Activated T-helper 1 cell treated with anti-CD3 and anti-CD28 coated beads, Interleukin-2, amount 50 U/mL, for 16 hours (primary cell): ENCODE measurements around the gene CSGALNACT2.

Source experiments
- DNase-seq, 2 donors: peaks; one replicate each; pipeline ENCODE4 v3.0.0-alpha.2; 2020; ENCODE audit warnings: low read depth in 1 of 2, low spot score in 1 of 2

CSGALNACT2 gene

DNA sequence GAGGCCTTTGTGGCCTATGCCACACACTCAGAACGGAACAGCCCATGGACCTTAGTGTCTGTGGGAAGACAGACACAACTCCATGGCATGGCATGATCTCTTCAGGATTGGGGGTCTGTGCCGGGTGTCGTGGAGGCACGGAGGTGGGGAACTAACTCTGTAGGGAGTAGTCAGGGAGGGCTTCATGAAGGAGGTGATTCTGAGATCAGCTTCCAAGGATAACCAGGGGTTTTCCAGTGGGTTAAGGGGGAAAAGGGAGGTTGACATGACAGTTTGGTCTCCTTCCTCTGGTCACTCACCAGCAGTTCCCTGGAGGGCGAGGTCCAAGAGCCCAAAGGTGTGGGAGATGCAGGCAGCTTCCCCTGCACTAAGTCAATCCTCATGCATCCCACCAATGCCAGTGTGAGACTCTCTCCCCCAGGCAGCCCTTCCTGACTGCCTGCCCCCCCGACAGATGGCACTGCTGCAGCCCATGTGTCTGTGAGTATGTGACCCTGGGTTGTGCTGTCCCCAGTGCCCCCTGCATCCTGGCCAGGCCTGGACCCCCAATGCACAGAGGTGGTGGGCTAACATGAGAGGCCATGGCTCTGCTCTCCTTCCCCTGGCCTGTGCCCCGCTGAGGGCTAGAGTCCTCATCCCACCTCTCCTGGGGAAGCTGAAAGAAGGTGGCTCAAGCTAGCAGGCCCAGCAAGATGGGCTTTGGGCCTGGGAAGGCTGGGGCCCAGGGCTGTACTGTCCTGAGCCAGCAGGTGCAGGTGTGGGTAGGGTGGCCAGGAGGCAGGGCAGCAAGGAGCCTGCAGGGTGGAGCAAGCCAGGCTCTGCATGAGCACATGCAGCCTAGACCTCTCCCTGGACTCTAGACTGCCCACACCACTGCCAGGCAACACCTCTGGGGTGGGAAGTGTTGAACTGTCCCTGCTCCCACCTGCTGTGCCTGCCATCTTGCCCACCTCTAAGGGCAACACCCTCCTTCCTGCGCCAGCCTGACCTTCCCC is 88.9 kb downstream of the CSGALNACT2 start:
- DNase-seq = no peak

DNA sequence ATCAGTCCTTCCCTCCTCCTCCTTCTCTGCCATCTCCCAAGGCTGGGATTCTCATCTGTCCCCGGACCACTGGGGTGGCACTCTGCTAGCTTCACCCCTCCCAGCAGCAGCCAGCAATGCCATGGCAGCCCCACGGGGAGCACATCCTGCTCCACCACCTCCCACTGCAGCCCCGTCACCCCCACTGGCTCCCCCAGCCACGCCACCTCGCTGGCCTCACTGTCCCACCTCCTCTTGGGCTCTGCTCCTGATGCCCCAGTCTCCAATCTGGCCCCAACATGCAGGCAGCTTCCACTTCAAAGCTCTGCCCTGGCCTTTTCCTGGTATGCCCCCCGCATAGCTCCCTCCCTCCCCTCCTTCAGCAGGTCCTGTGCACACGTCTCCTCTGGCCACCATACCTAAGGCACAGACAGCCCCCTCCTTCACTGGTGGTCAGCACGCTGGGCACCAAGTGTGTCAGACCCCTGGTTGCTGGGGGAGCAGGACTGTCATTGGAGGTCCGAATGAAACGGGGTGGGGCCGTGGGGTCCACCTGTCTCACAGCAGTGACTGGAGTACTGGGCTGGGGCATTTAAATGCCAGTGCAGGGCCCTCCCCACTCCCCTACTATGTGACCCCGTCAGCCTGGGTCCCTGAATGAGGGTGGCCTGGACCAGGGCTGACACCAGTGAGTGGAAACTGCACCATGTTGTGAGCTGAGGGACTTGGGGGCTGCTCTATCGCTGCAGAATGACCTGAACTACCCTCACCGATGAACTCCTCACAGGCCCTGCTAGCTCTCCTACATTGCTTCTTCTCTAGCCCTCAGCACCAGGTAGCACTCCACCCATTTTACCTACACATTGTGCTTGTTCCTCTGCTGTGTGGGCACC is 89.9 kb downstream of the CSGALNACT2 start:
- DNase-seq = peak in 1 of 2 donors; percentile 3

DNA sequence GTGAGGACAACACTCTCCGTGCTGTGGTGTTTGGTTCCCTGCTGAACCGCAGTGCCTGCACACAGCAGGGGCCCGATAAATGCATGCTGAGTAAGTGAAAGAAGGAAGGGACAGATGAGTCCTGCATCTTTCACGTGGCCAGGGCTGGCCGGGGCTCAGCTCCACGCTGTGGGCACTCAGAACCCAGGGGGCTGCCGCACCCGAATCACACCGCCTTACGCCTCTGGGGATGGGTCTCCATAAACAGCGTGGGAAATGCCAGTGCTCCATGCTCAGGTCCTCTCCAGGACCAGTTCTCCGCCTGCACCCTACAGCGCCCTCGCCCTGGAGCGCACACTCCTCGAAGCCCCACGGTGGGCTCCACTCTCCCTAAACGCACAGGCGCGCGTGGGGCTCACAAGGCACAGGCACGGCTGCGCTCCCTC is 90.5 kb downstream of the CSGALNACT2 start:
- no peak for DNase-seq

DNA sequence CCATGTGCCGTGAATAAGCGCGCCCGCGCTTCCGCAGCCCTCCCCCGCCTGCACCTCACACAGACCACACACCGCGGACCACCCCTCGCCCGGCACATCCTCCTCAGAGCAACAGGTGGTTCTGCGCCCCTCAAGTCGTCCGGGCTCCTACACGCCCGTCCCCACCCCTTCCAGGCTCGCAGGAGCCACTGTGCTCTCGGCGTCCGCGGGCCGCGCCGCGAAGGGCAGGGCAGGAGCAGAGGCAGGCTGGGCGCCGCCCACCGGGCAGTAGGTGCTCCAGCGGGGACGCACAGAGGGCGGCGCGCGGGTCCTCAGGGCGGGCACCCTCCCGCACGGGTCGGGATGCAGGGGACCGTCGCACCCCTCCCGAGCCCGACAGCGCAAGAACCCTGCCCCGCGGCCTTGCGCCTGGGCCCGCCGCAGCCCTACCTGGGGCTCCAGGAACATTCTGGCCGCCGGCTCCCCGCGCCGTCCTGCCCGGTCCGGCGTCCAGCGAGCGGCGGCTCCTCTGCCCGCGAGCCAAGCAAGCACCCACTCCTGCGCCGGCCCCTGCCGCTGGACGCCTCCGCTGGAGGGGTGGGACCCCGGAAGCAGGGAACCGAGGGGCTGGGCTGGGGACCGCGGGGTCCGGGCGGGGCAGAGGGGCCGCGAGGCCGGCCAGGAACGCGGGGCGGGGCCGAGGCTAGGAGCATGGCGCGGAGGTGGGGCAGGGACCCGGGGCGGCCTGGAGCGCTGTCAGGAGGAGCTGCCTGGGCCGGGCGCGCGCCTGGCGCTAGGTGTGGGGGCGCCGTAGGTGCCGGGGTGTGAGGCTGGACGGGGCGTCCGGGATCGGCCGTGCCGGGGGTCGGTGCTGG is 91.2 kb downstream of the CSGALNACT2 start:
- peak in 1 of 2 donors; percentile 7 for DNase-seq

DNA sequence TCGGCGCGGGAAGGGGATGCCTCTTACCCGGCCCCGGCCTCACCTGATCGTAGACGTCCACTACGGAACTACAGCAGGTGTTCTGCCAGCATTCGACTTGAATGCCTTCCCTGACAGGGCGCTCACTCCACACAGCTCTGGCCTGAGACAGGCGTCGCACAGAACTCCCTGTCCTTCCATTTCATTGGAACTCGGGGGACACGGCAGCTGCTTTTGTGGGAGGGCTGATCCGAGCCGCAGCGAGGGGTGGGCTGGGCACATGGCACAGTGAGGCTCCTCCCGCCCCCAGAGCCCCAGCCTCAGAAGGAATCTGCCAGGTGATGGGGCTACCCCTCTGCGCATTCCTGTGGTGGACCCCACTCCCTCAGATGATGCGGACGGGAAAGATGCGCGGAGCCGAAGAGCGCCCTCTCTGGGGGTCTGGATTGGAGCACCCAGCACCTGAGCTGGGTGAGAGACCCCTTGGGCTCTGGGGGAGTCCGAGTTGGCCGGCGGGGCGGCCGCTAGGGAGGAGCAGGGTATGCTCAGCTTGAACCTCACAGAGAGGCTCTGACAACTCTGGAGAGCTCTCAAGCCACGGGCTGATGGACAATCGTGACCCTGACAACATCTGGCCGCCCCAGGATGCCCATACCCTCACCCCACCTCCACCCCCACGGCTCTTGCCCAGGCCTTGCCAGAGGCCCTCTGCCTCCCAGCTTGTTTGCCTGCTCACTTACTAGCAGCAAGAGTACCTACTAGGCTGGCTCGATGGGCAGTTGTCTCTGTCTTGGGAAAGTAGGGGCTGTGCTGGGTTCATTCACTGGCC is 92.1 kb downstream of the CSGALNACT2 start:
- DNase-seq = peak in 1 of 2 donors; percentile 2

DNA sequence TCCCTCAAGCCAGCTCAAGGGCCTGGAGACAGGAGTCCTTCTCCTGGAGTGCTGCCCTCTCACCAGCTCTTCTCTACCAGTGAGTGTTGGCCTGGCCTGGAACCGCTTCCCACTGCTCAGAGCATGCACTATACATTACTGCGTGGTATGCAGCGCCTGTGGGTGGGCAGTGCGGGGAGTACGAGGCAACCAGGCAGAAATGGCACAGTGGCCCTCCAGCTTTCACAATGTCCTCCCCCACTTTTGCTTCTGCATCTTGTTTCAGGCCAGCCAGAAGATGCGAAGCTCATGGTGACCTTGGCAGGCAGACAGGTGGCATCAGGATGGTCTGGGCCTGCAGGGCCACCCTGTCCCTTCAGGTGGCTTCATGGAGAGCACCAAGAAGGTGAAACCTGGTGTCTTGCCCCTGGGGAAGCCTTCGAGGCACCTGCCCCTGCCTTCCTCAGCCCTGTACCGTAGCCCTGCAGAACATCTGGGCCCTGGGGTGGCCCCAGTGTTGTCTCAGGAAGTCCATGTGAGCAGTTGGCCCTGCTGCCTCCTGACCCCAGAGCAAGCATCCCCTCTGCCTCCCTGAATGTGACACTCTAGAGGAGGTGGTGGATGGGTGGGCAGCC is 92.8 kb downstream of the CSGALNACT2 start:
- DNase-seq = peak in 1 of 2 donors; percentile 3

DNA sequence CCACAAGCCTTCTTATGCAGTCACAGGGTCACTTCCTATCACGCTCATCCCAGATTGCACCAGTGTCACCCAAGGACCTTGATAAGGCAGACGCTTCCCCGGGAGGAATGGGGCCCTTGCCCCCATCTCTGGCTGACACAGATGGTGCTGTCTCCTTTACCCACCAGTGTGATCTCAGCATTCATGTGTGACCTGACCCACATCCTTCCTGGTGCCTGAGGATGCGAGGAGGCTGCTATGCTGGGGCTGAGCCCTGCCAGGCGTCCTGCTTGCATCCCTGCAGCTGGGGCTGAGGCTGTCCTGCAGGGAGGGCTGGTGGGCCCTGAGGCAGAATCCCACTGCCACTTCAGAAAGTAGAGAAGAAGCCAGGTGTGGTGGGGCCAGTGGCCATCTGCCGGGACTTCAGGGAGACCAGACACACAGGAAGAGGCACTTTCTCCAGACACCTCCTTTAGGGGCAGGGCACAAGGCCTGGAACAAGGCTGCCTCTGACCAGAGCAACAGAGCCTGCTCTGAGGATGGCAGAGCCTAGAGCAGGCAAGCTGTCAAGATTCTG is 93.4 kb downstream of the CSGALNACT2 start:
- DNase-seq = peak in 1 of 2 donors; percentile 4

DNA sequence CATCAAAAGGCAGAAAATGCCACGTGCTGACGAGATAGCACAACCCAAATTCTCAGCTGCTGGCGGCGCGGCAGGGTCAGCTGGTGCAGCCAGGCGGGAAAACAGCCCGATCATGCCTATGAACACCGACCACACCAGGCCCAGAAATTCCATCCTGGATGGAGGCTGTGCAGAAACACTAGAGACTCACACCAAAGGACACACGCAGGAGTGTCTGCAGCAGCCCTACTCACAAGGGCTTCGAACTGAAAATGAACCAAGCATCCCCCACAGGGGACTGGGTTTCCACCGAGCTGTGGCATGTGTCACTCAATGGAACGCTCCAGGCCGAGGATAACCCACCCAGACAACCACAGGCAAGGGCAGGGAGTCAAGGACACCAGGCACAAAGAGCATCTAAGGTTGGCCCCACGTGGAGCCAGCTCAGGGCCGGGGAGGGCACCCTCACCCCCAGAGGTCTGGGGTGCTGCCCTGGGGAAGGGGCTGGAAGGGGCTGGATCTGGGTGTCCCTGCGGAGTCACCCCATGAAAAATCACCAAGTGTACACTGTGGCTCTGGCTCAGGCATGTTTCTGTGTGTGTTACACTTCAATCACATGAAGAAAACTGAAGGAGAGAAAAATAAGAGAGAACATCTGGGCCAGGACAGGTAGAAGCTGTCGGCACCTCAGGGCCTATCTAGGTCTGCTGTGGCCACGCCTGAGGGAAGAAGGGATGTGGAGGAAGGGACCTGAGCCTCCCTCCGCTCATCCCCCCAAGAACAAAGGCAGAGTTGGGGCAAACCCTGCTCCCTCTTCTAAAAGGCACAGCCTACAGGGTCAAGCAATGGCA is 95.6 kb downstream of the CSGALNACT2 start:
- no peak for DNase-seq

DNA sequence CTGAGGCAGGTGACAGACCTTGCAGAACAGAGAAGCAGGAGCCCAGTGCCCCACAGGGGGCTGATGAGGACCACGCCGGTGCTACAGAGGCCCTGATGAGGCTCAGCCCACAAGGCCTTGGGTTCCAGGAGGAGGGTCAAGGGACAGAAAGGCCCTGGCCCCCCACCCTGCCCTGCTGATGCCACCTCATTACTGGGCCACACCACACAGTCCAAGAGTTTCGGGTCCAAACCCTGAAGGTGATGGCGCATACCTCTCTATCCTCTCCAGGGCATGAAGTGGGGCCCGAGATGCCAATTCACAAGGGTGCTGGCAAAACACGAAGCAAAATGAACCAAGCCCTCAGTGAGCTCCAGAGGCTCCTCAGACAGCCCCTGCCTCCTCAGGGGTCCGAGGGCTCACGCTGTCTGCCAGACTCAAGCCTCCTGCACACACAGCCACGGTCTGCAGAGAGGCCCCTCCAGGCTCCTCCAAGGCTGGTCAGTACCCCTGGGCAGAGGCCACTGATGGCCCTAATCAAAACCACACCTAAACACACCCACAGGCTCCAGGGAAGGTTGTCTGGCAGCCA is 96.3 kb downstream of the CSGALNACT2 start:
- peak in 1 of 2 donors; percentile 3 for DNase-seq
